ENCODE measurements around the gene UBE2Z.

GRCh38 chr17:48901241-48901640, 7.0 kb upstream of the UBE2Z start:
- TF ChIP-seq EZH2 (IDR thresholded peaks at IDR 0.05; ENCODE audit: insufficient read depth, poor library complexity, severe bottlenecking) (no peak), EZH2phosphoT487 (IDR thresholded peaks at IDR 0.05; ENCODE audit: insufficient read depth, low read depth) (no peak)
